IgD-negative memory B cell (primary cell): ENCODE data around the gene SOBP. TPM values are rescaled to one million over a fixed set of nuclear protein-coding genes. Genes with fewer than 3 reads are reported as not detected.

Source experiments
- H3K27ac Mint-ChIP-seq, 3 donors: one replicate each; pipeline ENCODE4 v1.8.0; 2020 to 2022; ENCODE audit warnings: mild to moderate bottlenecking in 3 of 3, mixed read lengths in 3 of 3, moderate library complexity in 1 of 3
- H3K27me3 Mint-ChIP-seq: one replicate; pipeline ENCODE4 v1.8.0; 2021; ENCODE audit warnings: mixed read lengths
- H3K36me3 Mint-ChIP-seq: one replicate; pipeline ENCODE4 v1.8.0; 2020; ENCODE audit warnings: mild to moderate bottlenecking, mixed read lengths
- H3K4me1 Mint-ChIP-seq, 3 donors: one replicate each; pipeline ENCODE4 v1.8.0; 2020 to 2022; ENCODE audit warnings: mixed read lengths in 3 of 3, mild to moderate bottlenecking in 1 of 3
- H3K4me3 Mint-ChIP-seq, 4 donors: one replicate each; pipeline ENCODE4 v1.8.0; 2020 to 2022; ENCODE audit warnings: mild to moderate bottlenecking in 4 of 4, mixed read lengths in 4 of 4, moderate library complexity in 3 of 4
- H3K9me3 Mint-ChIP-seq, 3 donors: one replicate each; pipeline ENCODE4 v1.8.0; 2020 to 2021; ENCODE audit warnings: mixed read lengths in 3 of 3, mild to moderate bottlenecking in 1 of 3
- polyA plus RNA-seq: library from polyadenylated mRNA; unstranded; fragments of 300-500 nt; fragmentation: Illumina TruSeq; gene quantifications from one replicate; pipeline ENCODE4 v1.2.3, GENCODE V29; 2021

SOBP gene
- polyA plus RNA-seq, 1 donor from 2014 or later: 1.0 TPM

- Mint-ChIP-seq H3K36me3 (peaks cover 4% of the 10 kb centered on the region), H3K27ac (no peak overlapping the region), H3K9me3 (no peaks in the 10 kb centered on the region)
Observed at GRCh38 chr6:107567643-107568042, 77.7 kb downstream of the SOBP start.

GRCh38 chr6:107569473-107569872 lies 79.6 kb downstream of the SOBP start:
- Mint-ChIP-seq H3K27me3 (peaks cover 3% of the 10 kb centered on the region), H3K9me3 (no peaks in the 10 kb centered on the region), H3K27ac (no peak overlapping the region), H3K4me1 (peaks cover 0 to 2% (median 0%) of the 10 kb centered on the region in 3 donors), H3K4me3 (no peak overlapping the region), H3K36me3 (peaks cover 4% of the 10 kb centered on the region)

More at GRCh38 chr6:107567643-107568042, 77.7 kb downstream of the SOBP start:
- Mint-ChIP-seq H3K4me3 (no peak overlapping the region), H3K27me3 (peaks cover 3% of the 10 kb centered on the region), H3K4me1 (peaks cover 0 to 2% (median 0%) of the 10 kb centered on the region in 3 donors)

- H3K9me3 Mint-ChIP-seq: no peaks in the 10 kb centered on the region
- H3K27ac Mint-ChIP-seq: no peak overlapping the region
- peaks cover 4% of the 10 kb centered on the region for H3K36me3 Mint-ChIP-seq
- H3K27me3 Mint-ChIP-seq: no peaks in the 10 kb centered on the region
- H3K4me3 Mint-ChIP-seq: no peak overlapping the region
- H3K4me1 Mint-ChIP-seq: no peaks in the 10 kb centered on the region
Observed at GRCh38 chr6:107571354-107571753, 81.4 kb downstream of the SOBP start.

- Mint-ChIP-seq H3K9me3 (no peaks in the 10 kb centered on the region), H3K27me3 (no peaks in the 10 kb centered on the region), H3K4me3 (no peak overlapping the region), H3K27ac (no peak overlapping the region), H3K36me3 (peaks cover 4% of the 10 kb centered on the region), H3K4me1 (no peaks in the 10 kb centered on the region)
Observed at GRCh38 chr6:107572886-107573285, 83.0 kb downstream of the SOBP start.

- H3K27ac Mint-ChIP-seq: no peak overlapping the region
- peaks cover 4% of the 10 kb centered on the region for H3K36me3 Mint-ChIP-seq
- no peak overlapping the region for H3K4me3 Mint-ChIP-seq
- no peaks in the 10 kb centered on the region for H3K27me3 Mint-ChIP-seq
- H3K9me3 Mint-ChIP-seq: no peaks in the 10 kb centered on the region
- no peaks in the 10 kb centered on the region for H3K4me1 Mint-ChIP-seq
Observed at GRCh38 chr6:107574856-107575255, 84.9 kb downstream of the SOBP start.

- no peaks in the 10 kb centered on the region for H3K27me3 Mint-ChIP-seq
Observed at GRCh38 chr6:107576852-107577251, 86.9 kb downstream of the SOBP start.

GRCh38 chr6:107578642-107579341 lies 88.9 kb downstream of the SOBP start:
- Mint-ChIP-seq H3K4me3 (no peak overlapping the region), H3K27ac (no peak overlapping the region)

More at GRCh38 chr6:107576852-107577251, 86.9 kb downstream of the SOBP start:
- peaks cover 5% of the 10 kb centered on the region for H3K36me3 Mint-ChIP-seq
- no peak overlapping the region for H3K4me3 Mint-ChIP-seq
- no peak overlapping the region for H3K27ac Mint-ChIP-seq
- no peaks in the 10 kb centered on the region for H3K9me3 Mint-ChIP-seq
- no peaks in the 10 kb centered on the region for H3K4me1 Mint-ChIP-seq

GRCh38 chr6:107579456-107580056 lies 89.6 kb downstream of the SOBP start:
- Mint-ChIP-seq H3K27ac (peak overlapping the region in 1 of 3 donors; percentile 24), H3K4me3 (no peak overlapping the region), H3K27me3 (no peaks in the 10 kb centered on the region), H3K9me3 (no peaks in the 10 kb centered on the region), H3K36me3 (peaks cover 3% of the 10 kb centered on the region), H3K4me1 (no peaks in the 10 kb centered on the region)

More at GRCh38 chr6:107578642-107579341, 88.9 kb downstream of the SOBP start:
- Mint-ChIP-seq H3K27me3 (no peaks in the 10 kb centered on the region), H3K4me1 (no peaks in the 10 kb centered on the region), H3K9me3 (no peaks in the 10 kb centered on the region), H3K36me3 (peaks cover 3% of the 10 kb centered on the region)

GRCh38 chr6:107582086-107582485 lies 92.2 kb downstream of the SOBP start:
- no peak overlapping the region for H3K4me3 Mint-ChIP-seq
- peaks cover 5% of the 10 kb centered on the region for H3K36me3 Mint-ChIP-seq
- H3K27ac Mint-ChIP-seq: no peak overlapping the region
- H3K9me3 Mint-ChIP-seq: no peaks in the 10 kb centered on the region
- no peaks in the 10 kb centered on the region for H3K27me3 Mint-ChIP-seq
- H3K4me1 Mint-ChIP-seq: no peaks in the 10 kb centered on the region

- Mint-ChIP-seq H3K27me3 (peaks cover 1% of the 10 kb centered on the region), H3K4me3 (no peak overlapping the region), H3K4me1 (no peaks in the 10 kb centered on the region), H3K27ac (no peak overlapping the region), H3K36me3 (peaks cover 5% of the 10 kb centered on the region), H3K9me3 (no peaks in the 10 kb centered on the region)
Observed at GRCh38 chr6:107584726-107585125, 94.8 kb downstream of the SOBP start.

GRCh38 chr6:107585815-107586435 lies 96.0 kb downstream of the SOBP start:
- H3K27me3 Mint-ChIP-seq: peaks cover 1% of the 10 kb centered on the region
- no peak overlapping the region for H3K27ac Mint-ChIP-seq
- peaks cover 1% of the 10 kb centered on the region for H3K36me3 Mint-ChIP-seq
- no peaks in the 10 kb centered on the region for H3K9me3 Mint-ChIP-seq
- H3K4me1 Mint-ChIP-seq: no peaks in the 10 kb centered on the region
- no peak overlapping the region for H3K4me3 Mint-ChIP-seq

- Mint-ChIP-seq H3K36me3 (peaks cover 1% of the 10 kb centered on the region), H3K4me1 (no peaks in the 10 kb centered on the region), H3K27me3 (peaks cover 1% of the 10 kb centered on the region), H3K27ac (no peak overlapping the region), H3K4me3 (no peak overlapping the region), H3K9me3 (no peaks in the 10 kb centered on the region)
Observed at GRCh38 chr6:107587451-107587850, 97.5 kb downstream of the SOBP start.

- H3K27ac Mint-ChIP-seq: no peak overlapping the region
- H3K27me3 Mint-ChIP-seq: peaks cover 1% of the 10 kb centered on the region
- no peaks in the 10 kb centered on the region for H3K9me3 Mint-ChIP-seq
- peaks cover 0 to 2% (median 0%) of the 10 kb centered on the region in 3 donors for H3K4me1 Mint-ChIP-seq
- H3K4me3 Mint-ChIP-seq: no peak overlapping the region
- H3K36me3 Mint-ChIP-seq: peaks cover 1% of the 10 kb centered on the region
Observed at GRCh38 chr6:107589199-107589598, 99.3 kb downstream of the SOBP start.

GRCh38 chr6:107589934-107590333 lies 100.0 kb downstream of the SOBP start:
- Mint-ChIP-seq H3K4me3 (no peak overlapping the region), H3K4me1 (peaks cover 0 to 3% (median 0%) of the 10 kb centered on the region in 3 donors), H3K36me3 (peaks cover 1% of the 10 kb centered on the region), H3K27ac (no peak overlapping the region), H3K9me3 (no peaks in the 10 kb centered on the region), H3K27me3 (peaks cover 1% of the 10 kb centered on the region)

GRCh38 chr6:107590378-107590777 lies 100.5 kb downstream of the SOBP start:
- Mint-ChIP-seq H3K27ac (no peak overlapping the region), H3K4me3 (no peak overlapping the region), H3K9me3 (no peaks in the 10 kb centered on the region), H3K4me1 (peaks cover 0 to 3% (median 0%) of the 10 kb centered on the region in 3 donors), H3K36me3 (peaks cover 1% of the 10 kb centered on the region), H3K27me3 (peaks cover 1% of the 10 kb centered on the region)
